ENCODE data around the gene GP1BA. TPM values are rescaled to one million over a fixed set of nuclear protein-coding genes. Genes with fewer than 3 reads are reported as not detected.

Gene GP1BA
- total and polyA plus RNA-seq, 8 donors: 0.05 TPM; not detected in 7

- DNase-seq: no peak
- intact Hi-C loops (cut with DNase I; ENCODE audit: low total_unique reads): loop anchor here (10.0 kb wide), 1 partner anchor 162 kb away; the partner anchor contains the start of genes CXCL16, MED11 and ZMYND15
- no peaks in the 10 kb centered on the region for H3K9me3 ChIP-seq
- H3K27me3 ChIP-seq: peaks cover 0 to 33% (median 0%) of the 10 kb centered on the region in 3 donors
- TF ChIP-seq POLR2AphosphoS5 (IDR thresholded peaks at IDR 0.05) (no peak), CTCF (IDR thresholded peaks at IDR 0.05) (no peak), POLR2A (IDR thresholded peaks at IDR 0.05) (no peak), EP300 (IDR thresholded peaks at IDR 0.05) (no peak)
- peaks cover 20 to 34% (median 28%) of the 10 kb centered on the region in 4 donors for H3K4me1 ChIP-seq
- peaks cover 53 to 62% (median 60%) of the 10 kb centered on the region in 4 donors for H3K36me3 ChIP-seq
- no peak overlapping the region for H3K27ac ChIP-seq
- WGBS, 5 donors: 88 to 92% (median 90%) methylated on average over 24 to 27 of the region's 27 CpGs
- H3K4me3 ChIP-seq: no peak overlapping the region
Measured at GRCh38 chr17:4896332-4897197, 35.5 kb upstream of the GP1BA start.

GRCh38 chr17:4897198-4897687 is 34.8 kb upstream of the GP1BA start:
- Histone ChIP-seq H3K27me3 (peaks cover 0 to 36% (median 0%) of the 10 kb centered on the region in 3 donors), H3K4me1 (peaks cover 20 to 39% (median 31%) of the 10 kb centered on the region in 4 donors), H3K4me3 (no peak overlapping the region), H3K36me3 (peaks cover 46 to 55% (median 54%) of the 10 kb centered on the region in 4 donors), H3K9me3 (no peaks in the 10 kb centered on the region), H3K27ac (no peak overlapping the region)
- DNase-seq: no peak
- 76 to 80% (median 78%) methylated on average over 10 of the region's 10 CpGs for WGBS, 5 donors
- intact Hi-C loops (cut with DNase I; ENCODE audit: low total_unique reads): loop anchor here (10.0 kb wide), 1 partner anchor 162 kb away; the partner anchor contains the start of genes CXCL16, MED11 and ZMYND15
- TF ChIP-seq EP300 (IDR thresholded peaks at IDR 0.05) (no peak), CTCF (IDR thresholded peaks at IDR 0.05) (no peak), POLR2A (IDR thresholded peaks at IDR 0.05) (no peak), POLR2AphosphoS5 (IDR thresholded peaks at IDR 0.05) (no peak)

GRCh38 chr17:4897785-4898184 is 34.3 kb upstream of the GP1BA start:
- peaks cover 41 to 50% (median 48%) of the 10 kb centered on the region in 4 donors for H3K36me3 ChIP-seq
- TF ChIP-seq POLR2AphosphoS5 (IDR thresholded peaks at IDR 0.05): no peak
- TF ChIP-seq CTCF (IDR thresholded peaks at IDR 0.05): no peak
- no peak for TF ChIP-seq POLR2A (IDR thresholded peaks at IDR 0.05)
- TF ChIP-seq EP300 (IDR thresholded peaks at IDR 0.05): no peak
- H3K4me1 ChIP-seq: peaks cover 20 to 43% (median 33%) of the 10 kb centered on the region in 4 donors
- intact Hi-C loops (cut with DNase I; ENCODE audit: low total_unique reads): loop anchor here (10.0 kb wide), 1 partner anchor 163 kb away; the partner anchor contains the start of genes CXCL16, MED11 and ZMYND15
- no peaks in the 10 kb centered on the region for H3K9me3 ChIP-seq
- no peak overlapping the region for H3K4me3 ChIP-seq
- no peak overlapping the region for H3K27ac ChIP-seq
- peaks cover 0 to 36% (median 0%) of the 10 kb centered on the region in 3 donors for H3K27me3 ChIP-seq
- WGBS, 5 donors: 84 to 89% (median 85%) methylated on average over 5 of the region's 5 CpGs
- DNase-seq: no peak

DNA sequence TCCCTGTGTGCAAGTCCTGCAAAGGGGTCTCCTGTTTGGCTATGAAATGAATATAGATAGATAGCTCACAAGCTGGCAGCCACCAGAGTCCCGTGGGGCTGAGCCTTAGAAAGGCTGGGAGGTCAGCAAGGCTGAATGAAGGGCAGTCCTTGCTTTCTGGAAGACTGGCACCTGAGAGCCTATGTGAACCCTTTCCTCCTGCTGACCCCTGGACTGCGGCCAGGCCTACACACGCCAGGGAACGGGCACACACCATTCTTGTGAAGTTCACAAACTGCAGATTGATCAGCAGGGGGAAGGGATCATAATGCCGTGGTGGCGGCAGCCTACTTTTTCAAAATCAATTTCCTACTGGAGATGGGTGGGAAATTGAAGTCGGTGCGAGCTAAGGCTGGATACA is 33.7 kb upstream of the GP1BA start:
- Histone ChIP-seq H3K36me3 (peaks cover 36 to 44% (median 42%) of the 10 kb centered on the region in 4 donors), H3K4me3 (peak overlapping the region in 1 of 4 donors; percentile 51), H3K4me1 (peaks cover 20 to 49% (median 39%) of the 10 kb centered on the region in 4 donors), H3K27ac (peak overlapping the region in 1 of 5 donors; percentile 54), H3K9me3 (no peaks in the 10 kb centered on the region), H3K27me3 (peaks cover 0 to 36% (median 0%) of the 10 kb centered on the region in 3 donors)
- TF ChIP-seq EP300 (IDR thresholded peaks at IDR 0.05) (no peak), POLR2AphosphoS5 (IDR thresholded peaks at IDR 0.05) (no peak), POLR2A (IDR thresholded peaks at IDR 0.05) (no peak), CTCF (IDR thresholded peaks at IDR 0.05) (no peak)
- intact Hi-C loops (cut with DNase I; ENCODE audit: low total_unique reads): loop anchor here (10.0 kb wide), 1 partner anchor 164 kb away; the partner anchor contains the start of genes CXCL16, MED11 and ZMYND15
- DNase-seq: no peak
- 57 to 72% (median 66%) methylated on average over 8 of the region's 8 CpGs for WGBS, 5 donors

All from stomach (tissue), 9 donors.